SU-DHL-6 (cell line): ENCODE results near the gene ZFYVE27.
A peak's percentile ranks its signal among the peaks of the same experiment; 100 is the strongest.
"Not testable (repeated sequence)": the region's sequence is repeated elsewhere in the genome, so short reads cannot be mapped to it uniquely, and the experiment has no call there.

Experiments used
- H2AFZ ChIP-seq: fragments of 200-600 bp; sonication (generic); 2 replicates; pipeline ENCODE4 v1.6.1; 2014; ENCODE audit warnings: low read depth, mild to moderate bottlenecking, moderate library complexity, mixed read lengths, antibody characterized with exemption, low read length; ENCODE audit not compliant: severe bottlenecking
- H3F3A ChIP-seq: fragments of 200-600 bp; shearing (Covaris generic); 2 replicates; pipeline ENCODE4 v1.6.0; 2016; ENCODE audit warnings: antibody characterized with exemption, mild to moderate bottlenecking; ENCODE audit not compliant: insufficient read depth
- H3K27ac ChIP-seq: fragments of 200-600 bp; sonication (generic); 2 replicates; pipeline ENCODE4 v1.5.1; 2016; ENCODE audit warnings: low read depth, mild to moderate bottlenecking, low read length, moderate library complexity, mixed read lengths
- H3K27me3 ChIP-seq: fragments of 200-600 bp; sonication (generic), shearing (Covaris generic); 2 replicates; pipeline ENCODE4 v1.6.0; 2014; ENCODE audit warnings: mild to moderate bottlenecking, low read length
- H3K36me3 ChIP-seq: fragments of 200-600 bp; sonication (generic); 2 replicates; pipeline ENCODE4 v1.6.1; 2014; ENCODE audit warnings: mild to moderate bottlenecking, low read length, mixed read lengths
- H3K4me2 ChIP-seq: fragments of 300-600, 200-600 bp; shearing (Covaris generic), sonication (generic); 2 replicates; pipeline ENCODE4 v1.6.0; 2014; ENCODE audit warnings: low read length, low read depth, mild to moderate bottlenecking; ENCODE audit not compliant: poor library complexity, severe bottlenecking
- H3K4me3 ChIP-seq: fragments of 200-600 bp; sonication (generic); 2 replicates; pipeline ENCODE4 v1.5.1; 2014; ENCODE audit warnings: antibody characterized with exemption, low read length, mild to moderate bottlenecking, mixed read lengths; ENCODE audit not compliant: insufficient read depth, poor library complexity, severe bottlenecking
- H3K79me2 ChIP-seq: fragments of 200-600 bp; sonication (generic); 2 replicates; pipeline ENCODE4 v1.6.1; 2014; ENCODE audit warnings: mild to moderate bottlenecking, low read length, moderate library complexity; ENCODE audit not compliant: insufficient read depth
- H3K9ac ChIP-seq: fragments of 200-600 bp; sonication (generic); 2 replicates; pipeline ENCODE4 v1.7.0; 2014; ENCODE audit warnings: mild to moderate bottlenecking, low read length
- H3K9me2 ChIP-seq: fragments of 200-600 bp; sonication (generic); replicated peaks from 2 replicates; pipeline ENCODE4 v1.6.1; 2014; ENCODE audit warnings: low read length; ENCODE audit not compliant: insufficient read depth
- H3K9me3 ChIP-seq: fragments of 200-600 bp; sonication (generic); 2 replicates; pipeline ENCODE4 v1.6.1; 2014; ENCODE audit warnings: low read length, mixed read lengths; ENCODE audit not compliant: insufficient read depth
- H4K20me1 ChIP-seq: fragments of 200-600 bp; sonication (generic); 2 replicates; pipeline ENCODE4 v1.6.1; 2014; ENCODE audit warnings: low read depth, mild to moderate bottlenecking, antibody characterized with exemption, low read length, moderate library complexity, mixed read lengths
- CTCF ChIP-seq: fragments of 200-600 bp; sonication (generic); IDR thresholded peaks from one replicate; pipeline ENCODE4 v1.5.1; 2017; ENCODE audit warnings: antibody characterized with exemption, mild to moderate bottlenecking, low read length, moderate library complexity; ENCODE audit not compliant: insufficient read depth, poor library complexity, severe bottlenecking
- EZH2phosphoT487 ChIP-seq: fragments of 200-600 bp; sonication (generic), shearing (Covaris generic); conservative IDR thresholded peaks from 2 replicates; pipeline ENCODE4 v1.6.1; 2018; ENCODE audit warnings: mild to moderate bottlenecking, antibody characterized with exemption, low read length, moderate library complexity, mixed read lengths

ZFYVE27 gene

GRCh38 chr10:97690133-97690532 is 46.8 kb upstream of the ZFYVE27 start:
- H3K27ac ChIP-seq, result no peak overlapping the region
- no peaks in the 10 kb centered on the region for H3K79me2 ChIP-seq
- H3K36me3 ChIP-seq, result no peaks in the 10 kb centered on the region
- no peaks in the 10 kb centered on the region for H3K9me3 ChIP-seq
- H3K9ac ChIP-seq, result no peak overlapping the region
- H2AFZ ChIP-seq, result no peak overlapping the region
- peaks cover 9% of the 10 kb centered on the region; the same call in 1 of the 2 replicates for H3F3A ChIP-seq
- H3K4me3 ChIP-seq, result no peak overlapping the region
- no peaks in the 10 kb centered on the region for H3K9me2 ChIP-seq
- H4K20me1 ChIP-seq, result no peaks in the 10 kb centered on the region
- H3K4me2 ChIP-seq, result no peak overlapping the region
- H3K27me3 ChIP-seq, result no peaks in the 10 kb centered on the region
- TF ChIP-seq CTCF (no peak), EZH2phosphoT487 (no peak)

- H3K27ac ChIP-seq, result not testable (repeated sequence)
Measured at GRCh38 chr10:97698072-97698655, 38.8 kb upstream of the ZFYVE27 start.

GRCh38 chr10:97701438-97702069 is 35.4 kb upstream of the ZFYVE27 start:
- no peaks in the 10 kb centered on the region for H3K79me2 ChIP-seq
- H3K9ac ChIP-seq, result no peak overlapping the region
- no peak overlapping the region for H3K4me2 ChIP-seq
- H3K27ac ChIP-seq, result no peak overlapping the region
- no peaks in the 10 kb centered on the region for H3K27me3 ChIP-seq
- no peaks in the 10 kb centered on the region for H4K20me1 ChIP-seq
- H3F3A ChIP-seq, result no peaks in the 10 kb centered on the region
- H3K9me2 ChIP-seq, result no peaks in the 10 kb centered on the region
- no peak overlapping the region for H2AFZ ChIP-seq
- H3K36me3 ChIP-seq, result no peaks in the 10 kb centered on the region
- no peaks in the 10 kb centered on the region for H3K9me3 ChIP-seq
- TF ChIP-seq CTCF (peak; percentile 65), EZH2phosphoT487 (no peak)
- H3K4me3 ChIP-seq, result no peak overlapping the region

More at GRCh38 chr10:97698072-97698655, 38.8 kb upstream of the ZFYVE27 start:
- not testable (repeated sequence) for H4K20me1 ChIP-seq, H3K9me3 ChIP-seq, H3F3A ChIP-seq, H2AFZ ChIP-seq, H3K79me2 ChIP-seq, H3K9ac ChIP-seq, H3K4me2 ChIP-seq, H3K9me2 ChIP-seq, H3K36me3 ChIP-seq, H3K27me3 ChIP-seq, H3K4me3 ChIP-seq

GRCh38 chr10:97703398-97704067 is 33.4 kb upstream of the ZFYVE27 start:
- H3F3A ChIP-seq, result no peaks in the 10 kb centered on the region
- no peaks in the 10 kb centered on the region for H3K79me2 ChIP-seq
- no peak overlapping the region for H2AFZ ChIP-seq
- no peaks in the 10 kb centered on the region for H3K9me2 ChIP-seq
- H3K4me3 ChIP-seq, result no peak overlapping the region
- H3K27me3 ChIP-seq, result no peaks in the 10 kb centered on the region
- H3K4me2 ChIP-seq, result no peak overlapping the region
- no peaks in the 10 kb centered on the region for H3K9me3 ChIP-seq
- no peaks in the 10 kb centered on the region for H3K36me3 ChIP-seq
- H3K9ac ChIP-seq, result no peak overlapping the region
- TF ChIP-seq CTCF (no peak), EZH2phosphoT487 (no peak)
- H3K27ac ChIP-seq, result no peak overlapping the region
- H4K20me1 ChIP-seq, result no peaks in the 10 kb centered on the region
